ENCODE results near the gene RGS13. TPM values are rescaled to one million over a fixed set of nuclear protein-coding genes. Genes with fewer than 3 reads are reported as not detected.

RGS13 gene
- total RNA-seq (2022; extraction: Qiagen RNA extraction): not detected in 5 replicates

GRCh38 chr1:192635939-192636338 lies at the start of gene RGS13:
TSS of gene RGS13 (plus strand) at chr1:192636147. CDS start at chr1:192644335, 8,188 bp downstream.

Other genes with a start within 250 kb of the RGS13 start
- not detected in 5 replicates for gene RGS1, start 60.4 kb upstream of the RGS13 start, total RNA-seq (2022; extraction: Qiagen RNA extraction)
- 135 to 200 TPM (median 157 TPM) in 5 replicates for gene RGS2, start 172.9 kb downstream of the RGS13 start, total RNA-seq (2022; extraction: Qiagen RNA extraction)

Data from A549 treated with AZD2906 at 1 μM for 4 hours (cell line).